WTC11 (cell line): ENCODE results near the gene SND1. TPM values are rescaled to one million over a fixed set of nuclear protein-coding genes. Genes with fewer than 3 reads are reported as not detected.

Experiments used
- ATAC-seq: fragments of 200-7000 bp; cut with Tn5 transposase; 2 replicates; pipeline ENCODE4 v1.10.0; 2021; ENCODE audit warnings: mild to moderate bottlenecking, moderate library complexity
- CTCF ChIA-PET: fragments of 300-600 bp; sonication (Branson Sonifier 250); formaldehyde crosslinking; loops from one replicate; lab custom pipeline; 2021; ENCODE audit warnings: antibody characterized with exemption; lab: Charles Lee
- POLR2A ChIA-PET: fragments of 350-600 bp; sonication (Branson Sonifier 250); formaldehyde crosslinking; loops from one replicate; lab custom pipeline; 2021; ENCODE audit warnings: antibody characterized with exemption; lab: Charles Lee
- DNase-seq: peaks from one replicate; pipeline ENCODE4 v3.0.0; 2021; ENCODE audit warnings: low spot score
- H3K27ac Mint-ChIP-seq: 2 replicates; pipeline ENCODE4 v1.8.0; 2021; ENCODE audit warnings: mixed read lengths
- H3K27me3 Mint-ChIP-seq: 2 replicates; pipeline ENCODE4 v1.8.0; 2021; ENCODE audit warnings: low read depth, mild to moderate bottlenecking, moderate library complexity, mixed read lengths
- H3K36me3 Mint-ChIP-seq: 2 replicates; pipeline ENCODE4 v1.8.0; 2021; ENCODE audit warnings: mixed read lengths
- H3K4me1 Mint-ChIP-seq: 2 replicates; pipeline ENCODE4 v1.8.0; 2022; ENCODE audit warnings: mixed read lengths
- H3K4me3 Mint-ChIP-seq: 2 replicates; pipeline ENCODE4 v1.8.0; 2021; ENCODE audit warnings: mild to moderate bottlenecking, moderate library complexity, mixed read lengths
- H3K9me3 Mint-ChIP-seq: 2 replicates; pipeline ENCODE4 v1.8.0; 2021; ENCODE audit warnings: mixed read lengths
- E2F1 ChIP-seq: sonication (generic); formaldehyde crosslinking; IDR thresholded peaks from 2 replicates; pipeline ENCODE4 v1.8.0; 2022; ENCODE audit warnings: mild to moderate bottlenecking, missing genetic modification reagents
- EMX1 ChIP-seq: fragments of 250-450 bp; sonication (Bioruptor Pico); IDR thresholded peaks from 2 replicates; pipeline ENCODE4 v1.8.0; 2021; ENCODE audit warnings: mild to moderate bottlenecking
- ESRRA ChIP-seq: sonication (generic); formaldehyde crosslinking; IDR thresholded peaks from 2 replicates; pipeline ENCODE4 v1.8.1; 2022; ENCODE audit warnings: mild to moderate bottlenecking, missing genetic modification reagents, borderline replicate concordance
- ETV6 ChIP-seq: sonication (generic); formaldehyde crosslinking; IDR thresholded peaks from 2 replicates; pipeline ENCODE4 v1.8.1; 2022; ENCODE audit warnings: mild to moderate bottlenecking, missing genetic modification reagents
- FOXJ3 ChIP-seq: sonication (generic); formaldehyde crosslinking; IDR thresholded peaks from 2 replicates; pipeline ENCODE4 v1.9.0; 2021; ENCODE audit warnings: missing genetic modification reagents, mild to moderate bottlenecking, borderline replicate concordance
- JAZF1 ChIP-seq: fragments of 250-450 bp; sonication (Bioruptor Pico); IDR thresholded peaks from 2 replicates; pipeline ENCODE4 v1.9.0; 2021; ENCODE audit warnings: moderate library complexity, mild to moderate bottlenecking, inconsistent platforms
- MLX ChIP-seq: sonication (generic); formaldehyde crosslinking; IDR thresholded peaks from 2 replicates; pipeline ENCODE4 v1.8.1; 2023; ENCODE audit warnings: mild to moderate bottlenecking, missing genetic modification reagents, moderate library complexity
- MYBL2 ChIP-seq: sonication (generic); formaldehyde crosslinking; IDR thresholded peaks from 2 replicates; pipeline ENCODE4 v1.8.1; 2023; ENCODE audit warnings: mild to moderate bottlenecking, moderate library complexity, missing genetic modification reagents
- NFE2L1 ChIP-seq: sonication (generic); formaldehyde crosslinking; IDR thresholded peaks from 2 replicates; pipeline ENCODE4 v1.8.1; 2023; ENCODE audit warnings: missing genetic modification reagents
- PREB ChIP-seq: sonication (generic); formaldehyde crosslinking; IDR thresholded peaks from 2 replicates; pipeline ENCODE4 v1.8.1; 2022; ENCODE audit warnings: mild to moderate bottlenecking, missing genetic modification reagents, moderate library complexity, borderline replicate concordance
- SP1 ChIP-seq: sonication (generic); formaldehyde crosslinking; conservative IDR thresholded peaks from 2 replicates; pipeline ENCODE4 v1.8.1; 2022; ENCODE audit warnings: missing genetic modification reagents
- STAT6 ChIP-seq: sonication (generic); formaldehyde crosslinking; conservative IDR thresholded peaks from 2 replicates; pipeline ENCODE4 v1.8.1; 2023; ENCODE audit warnings: mild to moderate bottlenecking, low read depth, missing genetic modification reagents, moderate library complexity
- TEAD1 ChIP-seq: sonication (generic); formaldehyde crosslinking; IDR thresholded peaks from 2 replicates; pipeline ENCODE4 v1.8.0; 2022; ENCODE audit warnings: mild to moderate bottlenecking, missing genetic modification reagents
- TP53 ChIP-seq: sonication (generic); formaldehyde crosslinking; IDR thresholded peaks from 2 replicates; pipeline ENCODE4 v1.8.1; 2023; ENCODE audit warnings: mild to moderate bottlenecking, missing genetic modification reagents
- USF1 ChIP-seq: sonication (generic); formaldehyde crosslinking; IDR thresholded peaks from 2 replicates; pipeline ENCODE4 v1.8.0; 2022; ENCODE audit warnings: mild to moderate bottlenecking, missing genetic modification reagents
- ZNF138 ChIP-seq: sonication (generic); formaldehyde crosslinking; conservative IDR thresholded peaks from 2 replicates; pipeline ENCODE4 v1.8.1; 2022; ENCODE audit warnings: mild to moderate bottlenecking, moderate library complexity, missing genetic modification reagents
- ZNF263 ChIP-seq: sonication (generic); formaldehyde crosslinking; IDR thresholded peaks from 2 replicates; pipeline ENCODE4 v1.8.1; 2022; ENCODE audit warnings: low read depth, mild to moderate bottlenecking, moderate library complexity, missing genetic modification reagents
- ZNF281 ChIP-seq: sonication (generic); formaldehyde crosslinking; IDR thresholded peaks from 2 replicates; pipeline ENCODE4 v1.8.0; 2023; ENCODE audit warnings: mild to moderate bottlenecking, missing genetic modification reagents
- ZNF396 ChIP-seq: fragments of 250-450 bp; sonication (Bioruptor Pico); IDR thresholded peaks from 2 replicates; pipeline ENCODE4 v1.8.0; 2021; ENCODE audit warnings: mild to moderate bottlenecking, moderate library complexity, borderline replicate concordance
- ZNF423 ChIP-seq: fragments of 250-450 bp; sonication (Bioruptor Pico); IDR thresholded peaks from 2 replicates; pipeline ENCODE4 v2.1.2; 2022; ENCODE audit warnings: mild to moderate bottlenecking, moderate library complexity
- ZNF532 ChIP-seq: fragments of 250-450 bp; sonication (Bioruptor Pico); IDR thresholded peaks from 2 replicates; pipeline ENCODE4 v1.9.0; 2021; ENCODE audit warnings: mild to moderate bottlenecking, borderline replicate concordance
- total RNA-seq: library from RNA; stranded (reverse); gene quantifications from 3 replicates; pipeline ENCODE4 v1.2.3, GENCODE V29; 2021

Gene SND1
- total RNA-seq, 1 experiment from 2014 or later, result 261 TPM

- ChIA-PET POLR2A (no interaction called here), CTCF (interaction anchor here (0.6 to 3.6 kb wide), 2 partner anchors 24 to 367 kb away, joined by 4 to 16 read pairs; no protein-coding TSS in a partner anchor)
- Mint-ChIP-seq H3K4me3 (no peak overlapping the region), H3K4me1 (peaks cover 37% of the 10 kb centered on the region), H3K27me3 (no peaks in the 10 kb centered on the region), H3K9me3 (peaks cover 4% of the 10 kb centered on the region; the same call in 1 of the 2 replicates), H3K27ac (no peak overlapping the region; the same call in 1 of the 2 replicates), H3K36me3 (peaks cover 7% of the 10 kb centered on the region)
- TF ChIP-seq ZNF281 (CRISPR knock-in tag) (no peak), ZNF532 (CRISPR knock-in tag) (no peak), MYBL2 (CRISPR knock-in tag) (no peak), ZNF423 (no peak), NFE2L1 (no peak), EMX1 (CRISPR knock-in tag) (no peak), SP1 (CRISPR knock-in tag) (no peak)
- ATAC-seq, result no peak
- DNase-seq, result no peak
These were observed 116.2 kb downstream of the SND1 start for GRCh38 chr7:127768241-127768640.

- no peak overlapping the region for H3K4me3 Mint-ChIP-seq
- DNase-seq (no peak), ATAC-seq (no peak)
- peak overlapping the region; percentile 31; the same call in 1 of the 2 replicates for H3K27ac Mint-ChIP-seq
- CTCF ChIA-PET, result interaction anchor here (1.9 kb wide), 1 partner anchor 23 kb away, joined by 7 read pairs; no protein-coding TSS in a partner anchor
- peaks cover 4% of the 10 kb centered on the region; the same call in 1 of the 2 replicates for H3K9me3 Mint-ChIP-seq
- peaks cover 34% of the 10 kb centered on the region for H3K4me1 Mint-ChIP-seq
- POLR2A ChIA-PET, result no interaction called here
- H3K27me3 Mint-ChIP-seq, result no peaks in the 10 kb centered on the region
- TF ChIP-seq PREB, result no peak
- TF ChIP-seq JAZF1, result no peak
- no peak for TF ChIP-seq ZNF396
- no peak for TF ChIP-seq TEAD1 (CRISPR knock-in tag)
- no peak for TF ChIP-seq EMX1 (CRISPR knock-in tag)
- no peak for TF ChIP-seq ETV6 (CRISPR knock-in tag)
- TF ChIP-seq MLX, result no peak
- TF ChIP-seq ZNF263 (CRISPR knock-in tag), result no peak
- TF ChIP-seq NFE2L1, result no peak
- TF ChIP-seq FOXJ3 (CRISPR knock-in tag), result no peak
- no peak for TF ChIP-seq ZNF138 (CRISPR knock-in tag)
- no peak for TF ChIP-seq STAT6 (CRISPR knock-in tag)
- no peak for TF ChIP-seq ESRRA (CRISPR knock-in tag)
- no peak for TF ChIP-seq E2F1 (CRISPR knock-in tag)
- no peak for TF ChIP-seq TP53
- no peak for TF ChIP-seq USF1 (CRISPR knock-in tag)
- H3K36me3 Mint-ChIP-seq, result peaks cover 7% of the 10 kb centered on the region
These were observed 117.1 kb downstream of the SND1 start for GRCh38 chr7:127769137-127769536.
